ENCODE data around the gene RIMS1. TPM values are rescaled to one million over a fixed set of nuclear protein-coding genes. Genes with fewer than 3 reads are reported as not detected.

RIMS1 gene
- total RNA-seq, 3 donors from 2014 or later, result not detected

DNA sequence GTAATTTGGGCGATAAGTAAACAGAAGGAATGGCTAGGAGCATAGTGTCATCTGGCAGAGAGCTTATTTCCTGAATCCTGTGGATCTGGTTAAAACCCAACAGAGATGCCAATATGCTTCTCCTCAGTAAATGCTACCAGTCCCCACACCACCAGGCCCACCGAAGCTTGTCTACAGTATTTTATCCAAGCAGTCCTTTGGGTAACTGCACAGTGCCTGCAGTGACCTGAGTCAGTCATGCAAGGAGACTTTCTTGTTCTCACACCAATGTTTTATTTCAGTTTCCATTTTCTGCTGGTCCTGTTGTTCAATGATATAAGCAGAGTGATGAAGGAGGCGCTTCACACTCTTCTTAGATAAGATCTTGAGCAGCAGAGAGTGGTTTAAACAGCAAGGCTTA, 326.3 kb downstream of the RIMS1 start:
- Mint-ChIP-seq H3K4me3 (no peak overlapping the region), H3K27me3 (ENCODE audit: low read depth) (peaks cover 2% of the 10 kb centered on the region), H3K4me1 (ENCODE audit: low read depth) (no peaks in the 10 kb centered on the region), H3K36me3 (ENCODE audit: insufficient read depth) (no peaks in the 10 kb centered on the region), H3K9me3 (no peaks in the 10 kb centered on the region)
- no peak for ATAC-seq
- DNase-seq, result no peak

DNA sequence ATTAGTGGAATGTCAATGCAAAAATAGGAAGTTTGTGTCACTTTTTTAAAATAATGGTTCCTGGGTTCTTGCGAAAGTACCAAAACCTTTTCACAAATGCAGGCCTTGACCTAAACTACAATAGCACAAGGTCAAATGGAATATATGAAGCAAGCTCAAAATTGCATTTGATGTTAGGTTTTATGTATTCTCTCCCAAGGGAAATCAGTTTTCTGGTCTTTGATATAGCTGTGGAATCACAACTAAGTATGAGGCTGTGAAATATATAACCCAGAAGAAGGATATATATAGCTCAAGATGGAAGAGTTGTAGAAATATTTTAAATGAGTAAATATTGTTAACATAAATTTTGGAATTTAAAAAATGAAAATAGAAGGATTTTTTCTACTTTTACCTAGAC, 327.3 kb downstream of the RIMS1 start:
- Mint-ChIP-seq H3K27me3 (ENCODE audit: low read depth) (peaks cover 2% of the 10 kb centered on the region), H3K4me3 (no peak overlapping the region), H3K9me3 (no peaks in the 10 kb centered on the region), H3K4me1 (ENCODE audit: low read depth) (no peaks in the 10 kb centered on the region), H3K36me3 (ENCODE audit: insufficient read depth) (no peaks in the 10 kb centered on the region)
- no peak for ATAC-seq
- DNase-seq, result no peak

DNA sequence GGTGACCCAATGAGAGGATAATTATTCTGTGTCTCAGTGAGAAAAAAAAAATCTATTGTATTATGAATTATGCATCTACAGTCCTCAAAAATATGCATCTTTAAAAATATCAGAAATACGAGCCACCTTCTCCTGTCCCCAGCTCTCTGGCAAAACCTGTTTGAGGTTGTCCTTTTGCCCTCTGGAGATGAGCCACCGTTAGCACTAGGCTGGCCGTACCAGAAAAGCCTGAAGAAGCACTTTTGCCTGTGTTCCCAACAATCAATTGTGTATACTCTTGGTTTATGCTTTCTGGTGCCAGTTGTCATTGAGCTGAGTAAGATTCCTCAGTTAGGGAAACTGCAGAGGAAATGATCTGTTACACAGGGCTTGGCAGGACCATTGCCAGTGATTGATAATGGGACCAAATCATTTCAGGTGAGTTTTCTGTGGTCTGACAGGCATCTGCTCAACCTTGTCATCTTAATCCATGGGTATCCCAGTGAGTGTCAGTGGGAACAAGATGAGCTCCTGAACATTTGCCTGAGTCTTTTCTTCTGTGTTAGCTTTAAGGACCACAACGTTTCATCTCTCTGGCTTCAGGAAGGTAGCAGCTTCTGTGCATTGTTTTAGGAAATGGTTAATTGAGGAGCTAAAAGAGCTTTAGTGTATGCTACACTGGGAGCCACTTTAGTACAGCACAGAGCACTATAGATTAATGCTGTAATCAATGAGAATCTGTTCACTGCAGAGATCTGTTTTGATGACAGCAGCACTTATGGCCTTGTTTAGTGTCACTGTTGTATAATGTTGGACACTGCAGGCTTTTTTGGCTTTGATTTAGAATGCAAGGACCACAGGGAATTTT, 330.1 kb downstream of the RIMS1 start:
- no peak for ATAC-seq
- Mint-ChIP-seq H3K9me3 (no peaks in the 10 kb centered on the region), H3K36me3 (ENCODE audit: insufficient read depth) (no peaks in the 10 kb centered on the region)

DNA sequence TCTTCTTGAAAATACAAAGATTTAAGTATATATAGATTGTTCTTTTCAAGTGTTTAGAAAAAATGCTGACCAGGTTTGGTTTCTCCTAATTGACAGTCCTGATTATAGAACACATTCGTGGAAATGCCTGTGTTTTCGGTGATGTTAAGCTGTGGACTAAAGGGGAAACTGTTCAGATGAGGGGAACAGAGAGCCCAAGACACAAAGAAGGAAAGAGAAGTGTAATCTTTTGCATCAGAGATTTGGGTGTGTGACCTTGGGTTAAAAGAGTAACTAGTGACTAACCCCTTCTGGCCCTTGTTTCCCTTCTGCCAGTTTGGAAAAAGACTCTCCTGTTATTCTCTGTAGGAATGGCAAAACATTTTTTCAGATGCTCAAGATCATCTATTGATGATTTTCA, 331.3 kb downstream of the RIMS1 start:
- no peak overlapping the region for H3K4me3 Mint-ChIP-seq
- H3K4me1 Mint-ChIP-seq (ENCODE audit: low read depth), result no peaks in the 10 kb centered on the region
- H3K36me3 Mint-ChIP-seq (ENCODE audit: insufficient read depth), result no peaks in the 10 kb centered on the region
- ATAC-seq, result no peak
- no peak for DNase-seq
- H3K9me3 Mint-ChIP-seq, result no peaks in the 10 kb centered on the region
- H3K27me3 Mint-ChIP-seq (ENCODE audit: low read depth), result no peaks in the 10 kb centered on the region

More for the DNA sequence above, 330.1 kb downstream of the RIMS1 start:
- Mint-ChIP-seq H3K27me3 (ENCODE audit: low read depth) (no peaks in the 10 kb centered on the region), H3K4me3 (no peak overlapping the region), H3K4me1 (ENCODE audit: low read depth) (no peaks in the 10 kb centered on the region)
- DNase-seq, result no peak

DNA sequence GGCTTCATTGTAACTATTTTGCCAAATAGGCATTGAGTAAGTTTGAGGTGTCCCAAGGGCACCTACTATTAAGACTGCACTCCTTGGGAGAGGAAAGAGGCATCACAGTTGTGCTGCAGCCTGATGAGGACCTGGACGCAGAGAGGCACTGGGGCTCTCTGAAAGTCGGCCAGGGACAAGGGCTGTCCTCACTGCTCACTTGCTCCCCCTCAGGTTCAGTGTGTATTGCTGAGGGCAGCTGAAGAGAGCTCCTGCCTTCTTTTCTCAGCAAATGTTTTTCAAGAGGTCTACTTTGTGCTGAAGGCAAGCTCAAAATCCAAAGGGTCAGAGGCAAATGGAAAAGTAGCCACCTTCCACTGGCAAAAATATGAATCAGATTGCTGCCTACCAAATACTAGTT, 331.8 kb downstream of the RIMS1 start:
- DNase-seq (no peak), ATAC-seq (no peak)
- Mint-ChIP-seq H3K27me3 (ENCODE audit: low read depth) (no peaks in the 10 kb centered on the region), H3K4me1 (ENCODE audit: low read depth) (no peaks in the 10 kb centered on the region), H3K9me3 (no peaks in the 10 kb centered on the region), H3K36me3 (ENCODE audit: insufficient read depth) (no peaks in the 10 kb centered on the region), H3K4me3 (no peak overlapping the region)

DNA sequence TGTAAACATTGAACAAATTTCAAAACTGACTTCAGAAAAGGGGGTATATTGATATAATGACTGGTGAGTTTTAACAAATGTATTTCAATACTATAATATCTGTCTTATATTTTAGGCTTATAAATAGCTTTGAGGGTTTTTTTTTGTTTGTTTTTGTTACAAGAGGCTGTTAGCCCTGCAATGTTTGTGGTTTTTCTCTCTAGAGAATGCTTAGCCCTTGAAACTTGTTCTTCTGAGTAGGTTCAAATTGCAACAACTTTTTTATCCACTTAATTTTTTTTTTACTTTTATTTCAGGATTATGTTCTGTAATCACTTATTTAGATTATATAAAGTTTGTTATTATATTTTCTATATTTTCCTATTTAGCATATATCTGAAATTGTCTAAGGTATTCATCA, 333.2 kb downstream of the RIMS1 start:
- H3K27me3 Mint-ChIP-seq (ENCODE audit: low read depth), result no peaks in the 10 kb centered on the region
- ATAC-seq (no peak), DNase-seq (no peak)
- no peaks in the 10 kb centered on the region for H3K9me3 Mint-ChIP-seq
- no peak overlapping the region for H3K4me3 Mint-ChIP-seq
- H3K4me1 Mint-ChIP-seq (ENCODE audit: low read depth), result no peaks in the 10 kb centered on the region
- no peaks in the 10 kb centered on the region for H3K36me3 Mint-ChIP-seq (ENCODE audit: insufficient read depth)

DNA sequence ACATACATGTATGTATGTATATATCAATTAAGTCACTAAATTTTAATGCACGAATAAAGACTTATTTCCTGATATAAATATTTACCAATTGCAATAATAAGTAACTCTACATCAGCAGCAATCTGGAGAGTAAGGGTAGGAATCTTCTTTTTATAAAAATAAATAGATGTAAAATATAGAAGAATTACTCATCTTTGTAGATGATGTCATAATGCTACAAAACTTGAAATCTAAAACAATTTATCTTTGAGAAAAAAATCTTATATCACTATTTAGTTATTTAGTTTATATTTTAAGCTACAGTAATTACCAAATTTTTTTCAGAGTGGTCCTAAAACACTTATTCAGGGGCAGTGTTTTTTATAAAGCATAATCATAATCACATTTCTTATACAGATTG, 351.7 kb downstream of the RIMS1 start:
- H3K4me3 Mint-ChIP-seq, result no peak overlapping the region
- H3K27me3 Mint-ChIP-seq (ENCODE audit: low read depth), result no peaks in the 10 kb centered on the region
- no peak for ATAC-seq
- no peaks in the 10 kb centered on the region for H3K36me3 Mint-ChIP-seq (ENCODE audit: insufficient read depth)
- no peak for DNase-seq
- no peaks in the 10 kb centered on the region for H3K4me1 Mint-ChIP-seq (ENCODE audit: low read depth)
- H3K9me3 Mint-ChIP-seq, result no peaks in the 10 kb centered on the region

DNA sequence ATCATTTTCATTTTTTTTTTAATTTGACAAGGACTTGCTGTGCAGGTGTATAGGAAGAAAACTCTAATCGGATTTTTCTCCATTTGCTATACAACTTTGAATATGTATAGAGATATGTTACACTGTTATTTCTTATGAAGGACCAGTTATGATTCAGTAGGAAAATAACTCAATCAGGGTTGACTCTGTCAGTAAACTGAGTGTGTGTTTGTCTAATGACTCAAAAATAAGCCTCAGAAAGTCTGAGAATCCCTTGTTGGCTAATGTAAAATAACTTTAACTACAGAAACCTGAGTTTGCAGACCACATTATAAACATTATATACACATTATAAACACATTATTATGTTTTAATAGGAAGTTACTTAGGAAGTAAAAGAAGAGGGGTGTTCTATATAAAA, 352.6 kb downstream of the RIMS1 start:
- no peak for DNase-seq
- no peaks in the 10 kb centered on the region for H3K27me3 Mint-ChIP-seq (ENCODE audit: low read depth)
- H3K9me3 Mint-ChIP-seq, result no peaks in the 10 kb centered on the region
- no peak for ATAC-seq
- H3K4me1 Mint-ChIP-seq (ENCODE audit: low read depth), result no peaks in the 10 kb centered on the region
- no peak overlapping the region for H3K4me3 Mint-ChIP-seq
- H3K36me3 Mint-ChIP-seq (ENCODE audit: insufficient read depth), result no peaks in the 10 kb centered on the region

DNA sequence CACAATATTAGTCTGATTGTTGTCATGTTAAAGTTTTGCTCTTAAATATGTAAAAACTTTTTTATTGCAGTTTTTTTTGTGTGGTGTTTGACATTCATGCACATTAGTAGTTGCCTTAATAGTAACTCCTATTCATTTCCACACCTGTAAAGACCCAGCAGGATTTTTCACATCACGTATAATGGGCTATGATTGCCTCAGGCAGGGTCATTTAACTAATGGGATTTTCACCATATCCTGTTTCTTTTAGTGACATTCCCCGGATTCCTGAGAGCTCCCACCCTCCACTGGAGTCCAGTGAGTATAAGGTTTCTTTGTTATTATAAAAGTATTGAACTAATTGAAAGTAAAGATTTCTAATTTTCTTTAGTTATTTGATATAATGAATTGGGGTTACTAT, 359.2 kb downstream of the RIMS1 start:
- Mint-ChIP-seq H3K4me3 (no peak overlapping the region), H3K36me3 (ENCODE audit: insufficient read depth) (no peaks in the 10 kb centered on the region), H3K9me3 (no peaks in the 10 kb centered on the region), H3K27me3 (ENCODE audit: low read depth) (no peaks in the 10 kb centered on the region), H3K4me1 (ENCODE audit: low read depth) (no peaks in the 10 kb centered on the region)
- no peak for ATAC-seq
- no peak for DNase-seq

DNA sequence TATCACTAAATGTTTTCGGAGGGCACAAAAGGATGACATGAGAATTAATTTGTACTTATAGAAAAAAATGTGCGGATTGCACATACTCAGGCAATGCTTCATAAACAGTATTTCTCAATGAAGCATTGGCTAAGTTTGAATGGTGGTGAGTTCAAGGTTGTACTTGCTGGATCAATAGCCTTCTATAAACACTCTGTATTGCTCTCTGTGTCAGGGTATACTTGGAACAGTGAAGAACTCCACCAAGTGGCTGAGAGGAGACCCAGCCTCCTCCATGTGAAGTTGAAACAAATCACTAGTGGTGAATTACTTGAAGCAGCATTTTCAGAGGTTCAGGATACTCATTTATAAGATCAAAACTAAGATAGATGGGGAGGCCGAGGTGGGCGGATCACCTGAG, 360.6 kb downstream of the RIMS1 start:
- H3K9me3 Mint-ChIP-seq, result no peaks in the 10 kb centered on the region
- H3K36me3 Mint-ChIP-seq (ENCODE audit: insufficient read depth), result no peaks in the 10 kb centered on the region
- ATAC-seq (no peak), DNase-seq (no peak)
- no peak overlapping the region for H3K4me3 Mint-ChIP-seq
- no peaks in the 10 kb centered on the region for H3K4me1 Mint-ChIP-seq (ENCODE audit: low read depth)
- no peaks in the 10 kb centered on the region for H3K27me3 Mint-ChIP-seq (ENCODE audit: low read depth)

DNA sequence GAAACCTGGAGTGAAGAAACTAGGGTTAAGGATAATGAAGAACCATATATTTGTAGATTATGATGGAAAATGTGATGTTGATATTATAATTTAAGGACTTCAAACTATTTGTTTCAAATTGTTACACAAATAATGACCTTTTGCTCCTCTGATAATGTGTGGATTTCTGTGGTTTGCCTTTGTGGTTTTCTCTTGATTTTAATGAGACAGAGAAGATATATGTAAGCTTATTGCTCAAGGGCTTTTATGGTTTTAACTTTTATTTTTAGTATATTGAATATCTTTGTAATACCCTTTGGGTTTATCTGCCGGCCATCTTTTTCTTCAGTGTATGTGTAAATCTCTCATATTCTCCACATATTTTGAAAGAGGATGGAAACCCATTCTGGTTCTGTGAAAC, 362.3 kb downstream of the RIMS1 start:
- no peak for ATAC-seq
- Mint-ChIP-seq H3K27me3 (ENCODE audit: low read depth) (no peaks in the 10 kb centered on the region), H3K4me3 (no peak overlapping the region), H3K9me3 (no peaks in the 10 kb centered on the region), H3K4me1 (ENCODE audit: low read depth) (no peaks in the 10 kb centered on the region), H3K36me3 (ENCODE audit: insufficient read depth) (no peaks in the 10 kb centered on the region)
- DNase-seq, result no peak

DNA sequence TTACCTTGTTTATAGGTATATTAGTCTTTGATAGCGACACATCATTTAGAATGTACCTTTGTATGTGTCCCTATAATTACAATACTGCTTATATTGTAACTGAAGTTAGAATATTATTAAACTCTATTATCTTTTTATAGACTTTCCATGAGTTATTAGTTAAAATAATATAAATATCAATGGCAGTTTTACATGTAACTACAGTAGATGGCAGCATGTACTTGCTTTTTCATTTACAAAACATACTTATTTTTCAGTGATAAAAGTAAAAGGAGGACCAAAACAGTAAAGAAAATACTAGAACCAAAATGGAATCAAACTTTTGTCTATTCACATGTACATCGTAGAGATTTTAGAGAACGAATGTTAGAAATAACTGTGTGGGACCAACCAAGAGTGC, 364.3 kb downstream of the RIMS1 start:
- H3K27me3 Mint-ChIP-seq (ENCODE audit: low read depth), result no peaks in the 10 kb centered on the region
- no peaks in the 10 kb centered on the region for H3K9me3 Mint-ChIP-seq

DNA sequence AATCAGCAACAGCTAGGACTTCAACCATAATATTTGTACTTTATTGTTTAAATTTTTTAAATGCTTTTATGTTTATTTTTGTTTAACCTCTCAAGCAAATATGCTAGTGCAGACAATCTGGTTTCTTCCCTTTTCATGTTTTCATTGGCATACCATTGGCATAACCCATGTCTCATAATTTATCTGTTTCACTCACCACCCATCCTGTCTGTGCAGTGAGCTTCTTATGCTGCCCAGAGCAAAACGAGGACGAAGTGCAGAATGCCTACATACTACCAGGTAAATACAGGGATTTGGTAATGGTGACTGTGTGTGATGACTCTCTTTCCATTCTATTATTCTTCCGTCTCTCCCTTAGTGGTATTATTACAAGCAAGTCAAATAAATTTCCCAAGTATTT, 374.1 kb downstream of the RIMS1 start:
- Mint-ChIP-seq H3K27me3 (ENCODE audit: low read depth) (no peaks in the 10 kb centered on the region), H3K36me3 (ENCODE audit: insufficient read depth) (no peaks in the 10 kb centered on the region), H3K4me3 (no peak overlapping the region), H3K9me3 (no peaks in the 10 kb centered on the region), H3K4me1 (ENCODE audit: low read depth) (no peaks in the 10 kb centered on the region)
- no peak for ATAC-seq
- DNase-seq, result no peak

More for the DNA sequence above, 364.3 kb downstream of the RIMS1 start:
- no peak overlapping the region for H3K4me3 Mint-ChIP-seq
- DNase-seq (no peak), ATAC-seq (no peak)
- H3K36me3 Mint-ChIP-seq (ENCODE audit: insufficient read depth), result no peaks in the 10 kb centered on the region
- no peaks in the 10 kb centered on the region for H3K4me1 Mint-ChIP-seq (ENCODE audit: low read depth)

DNA sequence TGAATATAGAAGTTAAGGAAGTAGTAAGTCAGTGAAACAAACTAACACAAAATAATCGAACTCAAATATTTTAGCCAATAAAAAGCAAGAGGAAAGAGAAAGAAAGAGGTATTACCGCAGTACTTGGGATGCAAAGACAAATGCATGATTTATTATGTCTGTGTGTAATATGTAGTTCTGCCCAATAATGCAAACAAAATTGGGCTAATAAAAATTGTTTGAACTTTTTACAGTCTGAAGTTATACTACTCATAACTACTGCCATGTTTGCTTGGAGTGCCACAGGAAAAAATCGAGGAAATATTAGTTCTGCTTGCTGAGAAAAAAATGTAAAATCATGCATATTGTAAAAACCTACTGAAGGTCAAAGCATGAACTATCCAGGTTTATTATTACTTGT, 375.2 kb downstream of the RIMS1 start:
- Mint-ChIP-seq H3K4me1 (ENCODE audit: low read depth) (no peaks in the 10 kb centered on the region), H3K4me3 (no peak overlapping the region), H3K9me3 (no peaks in the 10 kb centered on the region), H3K36me3 (ENCODE audit: insufficient read depth) (no peaks in the 10 kb centered on the region), H3K27me3 (ENCODE audit: low read depth) (no peaks in the 10 kb centered on the region)
- DNase-seq (no peak), ATAC-seq (no peak)

DNA sequence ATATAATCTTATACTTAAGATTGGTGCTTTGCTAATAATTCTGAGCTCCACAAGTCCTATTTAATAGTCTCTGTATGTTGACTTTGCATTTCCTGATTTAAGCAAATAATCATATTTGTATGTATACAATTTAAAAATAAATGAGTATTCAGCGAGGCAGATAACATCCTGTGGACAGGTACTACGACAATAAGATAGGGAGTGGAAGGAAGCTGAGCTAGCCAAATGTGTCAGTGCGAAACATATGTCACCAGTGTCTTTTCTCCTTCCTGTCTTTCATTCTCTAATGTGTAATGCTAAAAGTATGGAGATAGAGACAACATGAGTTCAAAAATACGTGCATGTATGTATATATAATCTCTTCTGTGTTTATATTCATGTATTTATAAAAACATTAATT, 375.9 kb downstream of the RIMS1 start:
- Mint-ChIP-seq H3K9me3 (no peaks in the 10 kb centered on the region), H3K4me3 (no peak overlapping the region), H3K27me3 (ENCODE audit: low read depth) (no peaks in the 10 kb centered on the region), H3K4me1 (ENCODE audit: low read depth) (no peaks in the 10 kb centered on the region), H3K36me3 (ENCODE audit: insufficient read depth) (no peaks in the 10 kb centered on the region)
- DNase-seq, result no peak
- no peak for ATAC-seq

Data from activated T-cell treated with anti-CD3 and anti-CD28 coated beads, Interleukin-2, amount 50 U/mL, for 4 hours (primary cell).